Measurements from ENCODE around the gene SH3RF1. TPM values are rescaled to one million over a fixed set of nuclear protein-coding genes. Genes with fewer than 3 reads are reported as not detected.

Gene SH3RF1
- total and polyA plus RNA-seq, 10 of the 15 experiments (the other 5 are each of a cell fraction or from before 2014, with no cell fraction given), result 4.5 to 22.5 (median 10.4) TPM

- ATAC-seq (no peak), DNase-seq (ENCODE audit: low read depth, low spot score) (no peak), FAIRE-seq (no peak)
- Histone ChIP-seq H2AFZ (ENCODE audit: control insufficient read depth, low read depth, low read length) (no peak overlapping the region), H3K4me3 (no peak overlapping the region), H3K27ac (ENCODE audit: control insufficient read depth, insufficient read depth) (no peak overlapping the region), H3K9me3 (replicated peaks; ENCODE audit: control insufficient read depth, insufficient read depth, low read length) (no peaks in the 10 kb centered on the region; the same call in 2 of the 3 replicates), H4K20me1 (ENCODE audit: control insufficient read depth, insufficient read depth) (no peaks in the 10 kb centered on the region), H3K4me1 (ENCODE audit: control insufficient read depth, insufficient read depth, low read length) (no peaks in the 10 kb centered on the region), H3K79me2 (ENCODE audit: control insufficient read depth, insufficient read depth, low read length) (no peaks in the 10 kb centered on the region), H3K4me2 (ENCODE audit: control insufficient read depth, insufficient read depth) (no peak overlapping the region), H3K9ac (ENCODE audit: control insufficient read depth, insufficient read depth, low read length) (no peak overlapping the region), H3K27me3 (replicated peaks in 1 of 2; ENCODE audit: control insufficient read depth in 2 of 2, insufficient read depth in 2 of 2, low read length in 1 of 2) (no peaks in the 10 kb centered on the region), H3K36me3 (ENCODE audit: control insufficient read depth in 2 of 2, insufficient read depth in 2 of 2, low read length in 1 of 2) (no peaks in the 10 kb centered on the region)
- in situ Hi-C loops (cut with MboI), result no loop called here
- ChIA-PET CTCF (interaction anchor here (0.7 to 1.2 kb wide), 2 partner anchors 26 to 290 kb away, joined by 3 to 4 read pairs; no protein-coding TSS in a partner anchor), SMC1A (ENCODE audit: uncharacterized antibody, unreplicated experiment) (interaction anchor here (0.7 to 2.1 kb wide), 6 partner anchors 11 to 392 kb away, joined by 3 to 5 read pairs (median 4); no protein-coding TSS in a partner anchor), RAD21 (ENCODE audit: unreplicated experiment) (no interaction called here), POLR2A (interaction anchor here (0.6 kb wide), 1 partner anchor 126 kb away, joined by 3 read pairs; no protein-coding TSS in a partner anchor)
- intact Hi-C loops (cut with micrococcal nuclease; ENCODE audit: unreplicated experiment), result no loop called here
- 40% methylated on average over 5 of the region's 5 CpGs for WGBS (ENCODE audit: insufficient coverage, insufficient replicate concordance, low lambda C conversion rate, missing lambda C conversion rate)
- no TSS peak for BruUV-seq (replicated peaks)
- TF ChIP-seq PAX5 (IDR thresholded peaks at IDR 0.05; ENCODE audit: borderline replicate concordance, low read depth, low read length), result no peak
- no peak for TF ChIP-seq MXI1 (IDR thresholded peaks at IDR 0.05; ENCODE audit: low read depth, low read length)
- no peak for TF ChIP-seq SIX5 (IDR thresholded peaks at IDR 0.05; ENCODE audit: low read depth, low read length, severe bottlenecking)
- no peak for TF ChIP-seq IKZF2 (IDR thresholded peaks at IDR 0.05)
- TF ChIP-seq NKRF (conservative IDR thresholded peaks at IDR 0.05), result no peak
- no peak for TF ChIP-seq FOXK2 (IDR thresholded peaks at IDR 0.05)
- TF ChIP-seq IKZF1 (conservative IDR thresholded peaks at IDR 0.05), result no peak
- no peak for TF ChIP-seq KAT2A (conservative IDR thresholded peaks at IDR 0.05; ENCODE audit: control insufficient read depth, low read depth, low read length)
- TF ChIP-seq REST (IDR thresholded peaks at IDR 0.05; ENCODE audit: low read depth, low read length), result no peak
- no peak for TF ChIP-seq SUZ12 (IDR thresholded peaks at IDR 0.05; ENCODE audit: unreplicated experiment)
- no peak for TF ChIP-seq ZBED1 (IDR thresholded peaks at IDR 0.05; ENCODE audit: borderline replicate concordance)
- TF ChIP-seq RELB (IDR thresholded peaks at IDR 0.05; ENCODE audit: low read depth), result no peak
- no peak for TF ChIP-seq SMARCA5 (IDR thresholded peaks at IDR 0.05)
- no peak for TF ChIP-seq HDGF (IDR thresholded peaks at IDR 0.05)
- no peak for TF ChIP-seq SREBF1 (IDR thresholded peaks at IDR 0.05; ENCODE audit: low read length)
- TF ChIP-seq POU2F2 (IDR thresholded peaks at IDR 0.05; ENCODE audit: borderline replicate concordance, low read depth, low read length), result no peak
Observed at GRCh38 chr4:169315530-169316343, 45.0 kb upstream of the SH3RF1 start.

Data from GM12878 (cell line).